Heart left ventricle (tissue), 13 donors: ENCODE results near the gene CDC42SE2.
"Not testable (repeated sequence)": the region's sequence is repeated elsewhere in the genome, so short reads cannot be mapped to it uniquely, and the experiment has no call there.

ENCODE experiments used
- POLR2A ChIP-seq, 2 donors: fragments of 450-650 bp; IDR thresholded peaks; one replicate each; pipeline ENCODE4 v1.6.1; 2017; ENCODE audit warnings: antibody characterized with exemption in 2 of 2, mild to moderate bottlenecking in 2 of 2, moderate library complexity in 2 of 2
- TF ChIP-seq, protein P1 (sequence below), 12 donors: fragments of 200-600 bp; sonication (generic) in 4 of 12; IDR thresholded peaks; one replicate each; pipeline versions ENCODE4 v1.5.0 to v1.8.0; 2018 to 2022; ENCODE audit warnings: antibody characterized with exemption in 12 of 12, mild to moderate bottlenecking in 5 of 12
- donor health status: ischemic (EF 13 %, LVEDD 7.1; RV severe dilation, severe dysfunction).
- donor health status: DM: no; HTN: yes; CAD: no.
- donor health status: DM: no; HTN: no; CAD: no.
- donor health status: ischemic (EF 25% LVEDD 6.9; RV normal size, moderate dysfunction).
- donor health status: ischemic (EF 25% LVEDD 5.7; RV mildly dilated, moderate dysfunction).
- donor health status: ischemic (EF 35%, LVEDD 5.7; RV mildly dilated, moderate dysfunction).
- donor health status: nonischemic (EF 11% LVEDD 7.7; RV severe dilation, severe dysfunction).
- donor health status: DM: yes; HTN: yes; CAD: no.
- donor health status: PGD.
- donor health status: ischemic (EF 29% LVEDD 5.4; RV normal size, mild dysfunction).
- donor health status: nonischemic (EF 23%, LVEDD 6.1; RV moderate dilation, normal function).

DNA sequence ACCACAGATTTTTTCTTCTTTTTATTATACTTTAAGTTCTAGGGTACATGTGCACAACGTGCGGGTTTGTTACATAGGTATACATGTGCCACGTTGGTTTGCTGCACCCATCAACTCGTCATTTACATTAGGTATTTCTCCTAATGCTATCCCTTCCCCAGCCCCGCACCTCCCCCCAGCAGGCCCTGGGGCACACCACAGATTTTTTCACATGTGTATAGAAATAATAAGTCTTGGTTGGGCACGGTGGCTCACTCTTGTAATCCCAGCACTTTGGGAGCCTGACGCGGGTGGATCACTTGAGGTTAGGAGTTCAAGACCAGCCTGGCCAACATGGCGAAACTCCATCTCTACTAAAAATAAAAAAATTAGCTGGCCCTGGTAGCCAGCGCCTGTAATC, 9.8 kb upstream of the CDC42SE2 start:
- TF ChIP-seq, protein P1, sequence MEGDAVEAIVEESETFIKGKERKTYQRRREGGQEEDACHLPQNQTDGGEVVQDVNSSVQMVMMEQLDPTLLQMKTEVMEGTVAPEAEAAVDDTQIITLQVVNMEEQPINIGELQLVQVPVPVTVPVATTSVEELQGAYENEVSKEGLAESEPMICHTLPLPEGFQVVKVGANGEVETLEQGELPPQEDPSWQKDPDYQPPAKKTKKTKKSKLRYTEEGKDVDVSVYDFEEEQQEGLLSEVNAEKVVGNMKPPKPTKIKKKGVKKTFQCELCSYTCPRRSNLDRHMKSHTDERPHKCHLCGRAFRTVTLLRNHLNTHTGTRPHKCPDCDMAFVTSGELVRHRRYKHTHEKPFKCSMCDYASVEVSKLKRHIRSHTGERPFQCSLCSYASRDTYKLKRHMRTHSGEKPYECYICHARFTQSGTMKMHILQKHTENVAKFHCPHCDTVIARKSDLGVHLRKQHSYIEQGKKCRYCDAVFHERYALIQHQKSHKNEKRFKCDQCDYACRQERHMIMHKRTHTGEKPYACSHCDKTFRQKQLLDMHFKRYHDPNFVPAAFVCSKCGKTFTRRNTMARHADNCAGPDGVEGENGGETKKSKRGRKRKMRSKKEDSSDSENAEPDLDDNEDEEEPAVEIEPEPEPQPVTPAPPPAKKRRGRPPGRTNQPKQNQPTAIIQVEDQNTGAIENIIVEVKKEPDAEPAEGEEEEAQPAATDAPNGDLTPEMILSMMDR (IDR thresholded peaks at IDR 0.05), result not testable (repeated sequence)
- not testable (repeated sequence) for TF ChIP-seq POLR2A (IDR thresholded peaks at IDR 0.05)
